DND-41 (cell line): ENCODE measurements around the gene ZNF70.

Experiments
- ATAC-seq: fragments of 200-7000 bp; cut with Tn5 transposase; 3 replicates; pipeline ENCODE4 v1.9.1; 2021; ENCODE audit warnings: low read depth; ENCODE audit not compliant: insufficient read depth
- DNase-seq: peaks from one replicate; pipeline ENCODE4 v3.0.0-alpha.2; 2020
- H2AFZ ChIP-seq: 2 replicates; pipeline ENCODE4 v1.6.0; 2012; ENCODE audit warnings: low read depth, low read length
- H3K27ac ChIP-seq: 2 replicates; pipeline ENCODE4 v1.5.1; 2012; ENCODE audit warnings: low read length, inconsistent platforms
- H3K27me3 ChIP-seq: fragments of 200-600 bp; sonication (generic); 2 replicates; pipeline ENCODE4 v1.6.0; 2012; ENCODE audit warnings: low read length, mild to moderate bottlenecking, inconsistent platforms; ENCODE audit not compliant: insufficient read depth, poor library complexity
- H3K36me3 ChIP-seq: 2 replicates; pipeline ENCODE4 v1.5.1; 2012; ENCODE audit warnings: low read length, inconsistent platforms; ENCODE audit not compliant: insufficient read depth
- H3K4me1 ChIP-seq: 2 replicates; pipeline ENCODE4 v1.5.1; 2012; ENCODE audit warnings: mild to moderate bottlenecking, low read length; ENCODE audit not compliant: insufficient read depth
- H3K4me2 ChIP-seq: 2 replicates; pipeline ENCODE4 v1.6.0; 2012; ENCODE audit warnings: mild to moderate bottlenecking, moderate library complexity, low read length, inconsistent platforms; ENCODE audit not compliant: insufficient read depth
- H3K4me3 ChIP-seq, 2 experiments: fragments of 200-600 bp in 1 of 2; shearing (Covaris generic) in 1 of 2; 2 replicates each; pipeline ENCODE4 v1.5.1; 2012 to 2016; ENCODE audit warnings: inconsistent platforms in 2 of 2, low read length in 2 of 2, mild to moderate bottlenecking in 2 of 2, low read depth in 1 of 2, moderate library complexity in 1 of 2
- H3K79me2 ChIP-seq: 2 replicates; pipeline ENCODE4 v1.6.0; 2012; ENCODE audit warnings: low read length, inconsistent platforms; ENCODE audit not compliant: insufficient read depth
- H3K9ac ChIP-seq: 2 replicates; pipeline ENCODE4 v1.6.0; 2012; ENCODE audit warnings: low read depth, mild to moderate bottlenecking, inconsistent platforms, low read length, moderate library complexity
- H3K9me3 ChIP-seq: 2 replicates; pipeline ENCODE4 v1.5.1; 2012; ENCODE audit warnings: low read length, moderate library complexity, mild to moderate bottlenecking, inconsistent platforms; ENCODE audit not compliant: insufficient read depth, severe bottlenecking
- H4K20me1 ChIP-seq: 2 replicates; pipeline ENCODE4 v1.6.0; 2012; ENCODE audit warnings: low read length; ENCODE audit not compliant: insufficient read depth
- CTCF ChIP-seq: IDR thresholded peaks from 2 replicates; pipeline ENCODE4 v1.5.1; 2012; ENCODE audit warnings: borderline replicate concordance, low read length, moderate library complexity, mild to moderate bottlenecking; ENCODE audit not compliant: poor library complexity, severe bottlenecking; ENCODE audit errors: extremely low read depth
- EZH2 ChIP-seq: IDR thresholded peaks from 3 replicates; pipeline ENCODE4 v1.6.1; 2012; ENCODE audit warnings: borderline replicate concordance, low read depth, mild to moderate bottlenecking, moderate library complexity, low read length, inconsistent platforms; ENCODE audit not compliant: severe bottlenecking

Gene ZNF70

GRCh38 chr22:23773483-23774113 lies 22.7 kb upstream of the ZNF70 start:
- no peak for ATAC-seq
- peaks cover 8% of the 10 kb centered on the region for H3K4me1 ChIP-seq
- no peak for DNase-seq
- no peak overlapping the region for H2AFZ ChIP-seq
- no peak for TF ChIP-seq CTCF
- TF ChIP-seq EZH2: no peak
- no peak overlapping the region for H3K9ac ChIP-seq
- H3K27ac ChIP-seq: no peak overlapping the region
- no peaks in the 10 kb centered on the region for H4K20me1 ChIP-seq
- no peak overlapping the region for H3K4me2 ChIP-seq
- H3K27me3 ChIP-seq: no peaks in the 10 kb centered on the region
- H3K79me2 ChIP-seq: no peaks in the 10 kb centered on the region
- no peaks in the 10 kb centered on the region for H3K36me3 ChIP-seq
- H3K4me3 ChIP-seq: no peak overlapping the region
- no peaks in the 10 kb centered on the region for H3K9me3 ChIP-seq

GRCh38 chr22:23772649-23773473 lies 21.9 kb upstream of the ZNF70 start, which contains the start of gene MMP11:
Gene MMP11 (plus strand): TSS chr22:23772849. CDS start chr22:23772871, 22 bp downstream.
- Histone ChIP-seq H3K27ac (no peak within 1 kb of the TSS), H3K36me3 (no peaks in the 10 kb centered on the region), H2AFZ (peak within 1 kb of the TSS; percentile 62), H3K79me2 (no peaks in the 10 kb centered on the region), H4K20me1 (no peaks in the 10 kb centered on the region), H3K4me3 (peak within 1 kb of the TSS in 1 of 2 experiments; percentile 37; a peak in 1 of 4 replicates), H3K4me2 (peak within 1 kb of the TSS; percentile 63), H3K27me3 (no peaks in the 10 kb centered on the region), H3K9ac (no peak within 1 kb of the TSS), H3K9me3 (no peaks in the 10 kb centered on the region), H3K4me1 (peaks cover 13% of the 10 kb centered on the region)
- DNase-seq (peak; percentile 50), ATAC-seq (peak; percentile 47; the same call in 1 of the 3 replicates)
- TF ChIP-seq EZH2: no peak
- TF ChIP-seq CTCF: no peak

- Histone ChIP-seq H4K20me1 (no peaks in the 10 kb centered on the region), H3K4me3 (peak overlapping the region in 1 of 2 experiments; percentile 37; a peak in 1 of 4 replicates), H3K79me2 (no peaks in the 10 kb centered on the region), H2AFZ (peak overlapping the region; percentile 62), H3K27me3 (no peaks in the 10 kb centered on the region), H3K36me3 (no peaks in the 10 kb centered on the region), H3K9me3 (no peaks in the 10 kb centered on the region), H3K4me2 (peak overlapping the region; percentile 63), H3K4me1 (peaks cover 19% of the 10 kb centered on the region), H3K9ac (no peak overlapping the region), H3K27ac (no peak overlapping the region)
- TF ChIP-seq EZH2 (no peak), CTCF (no peak)
- DNase-seq: no peak
- no peak for ATAC-seq
Observed at GRCh38 chr22:23772315-23772648, 21.4 kb upstream of the ZNF70 start.
